RPMI8226 (cell line): Measurements from ENCODE around the gene OLFML2A.

Experiments used
- DNase-seq: peaks from one replicate; pipeline ENCODE4 v3.0.0-alpha.2; 2015

Gene OLFML2A

DNA sequence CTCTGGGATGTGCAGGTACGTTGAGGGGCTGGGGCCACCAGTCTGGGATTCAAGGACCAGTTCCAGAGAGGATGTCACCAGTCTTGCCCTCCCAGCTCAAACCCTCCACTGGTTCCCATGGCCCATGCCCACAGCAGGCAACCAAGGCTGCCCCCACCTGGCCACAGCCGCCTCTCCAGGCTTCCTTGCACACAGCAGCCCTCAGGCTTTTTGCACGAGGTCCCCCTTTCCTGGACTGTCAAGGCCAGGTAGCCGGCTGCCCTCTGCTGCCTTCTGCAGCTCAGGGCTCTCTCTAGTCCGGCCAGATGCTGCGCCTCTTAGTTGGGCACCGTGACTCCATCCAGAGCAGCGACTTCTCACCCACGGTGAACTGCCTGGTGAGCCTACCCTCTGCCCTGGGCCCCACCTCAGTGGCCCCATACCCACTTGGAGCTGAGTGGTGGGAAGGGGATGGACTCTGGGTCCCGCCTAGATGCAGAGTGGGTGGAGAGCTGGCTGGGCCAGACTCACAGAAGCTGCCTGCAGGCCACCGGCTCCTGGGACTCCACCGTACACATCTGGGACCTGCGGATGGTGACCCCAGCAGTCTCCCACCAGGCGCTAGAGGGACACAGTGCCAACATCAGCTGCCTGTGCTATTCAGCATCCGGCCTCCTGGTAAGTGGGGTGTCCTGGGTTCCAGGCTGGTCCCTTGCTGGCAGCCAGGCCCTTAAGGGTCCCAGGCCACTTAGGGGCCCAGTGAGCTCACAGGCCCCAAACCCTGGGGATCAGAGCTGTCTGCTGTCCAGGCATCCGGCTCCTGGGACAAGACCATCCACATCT is 79.2 kb downstream of the OLFML2A start:
- DNase-seq, result peak; percentile 66

DNA sequence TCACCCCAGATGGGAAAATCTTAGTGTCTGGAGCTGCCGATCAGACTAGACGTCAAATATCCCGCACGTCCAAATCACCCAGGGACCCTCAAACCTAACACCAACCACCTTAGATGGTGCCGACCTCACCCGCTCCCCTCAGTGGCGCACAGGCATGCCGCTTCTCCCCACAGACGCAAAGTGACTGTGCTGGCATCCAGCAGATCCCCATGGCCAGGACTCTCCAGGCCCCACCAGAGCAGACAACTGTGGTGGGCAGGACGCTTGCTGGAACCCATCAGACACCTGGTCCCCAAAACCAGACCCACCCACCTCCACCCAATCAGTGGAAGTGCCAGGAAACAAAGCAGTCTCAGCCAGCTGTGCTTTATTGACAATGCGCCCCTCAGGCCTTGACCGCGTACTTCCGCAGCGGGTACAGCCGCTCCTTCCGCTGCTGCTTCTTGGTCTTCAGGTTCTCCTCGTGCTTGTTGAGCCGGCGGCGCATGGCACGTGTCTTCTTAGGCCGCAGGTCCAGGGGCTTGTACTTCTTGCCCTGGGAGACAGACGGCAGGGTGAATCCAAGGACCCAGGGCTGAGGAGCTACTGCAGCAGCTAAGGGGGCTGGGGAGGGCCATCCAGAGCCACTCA is 80.7 kb downstream of the OLFML2A start:
- no peak for DNase-seq

DNA sequence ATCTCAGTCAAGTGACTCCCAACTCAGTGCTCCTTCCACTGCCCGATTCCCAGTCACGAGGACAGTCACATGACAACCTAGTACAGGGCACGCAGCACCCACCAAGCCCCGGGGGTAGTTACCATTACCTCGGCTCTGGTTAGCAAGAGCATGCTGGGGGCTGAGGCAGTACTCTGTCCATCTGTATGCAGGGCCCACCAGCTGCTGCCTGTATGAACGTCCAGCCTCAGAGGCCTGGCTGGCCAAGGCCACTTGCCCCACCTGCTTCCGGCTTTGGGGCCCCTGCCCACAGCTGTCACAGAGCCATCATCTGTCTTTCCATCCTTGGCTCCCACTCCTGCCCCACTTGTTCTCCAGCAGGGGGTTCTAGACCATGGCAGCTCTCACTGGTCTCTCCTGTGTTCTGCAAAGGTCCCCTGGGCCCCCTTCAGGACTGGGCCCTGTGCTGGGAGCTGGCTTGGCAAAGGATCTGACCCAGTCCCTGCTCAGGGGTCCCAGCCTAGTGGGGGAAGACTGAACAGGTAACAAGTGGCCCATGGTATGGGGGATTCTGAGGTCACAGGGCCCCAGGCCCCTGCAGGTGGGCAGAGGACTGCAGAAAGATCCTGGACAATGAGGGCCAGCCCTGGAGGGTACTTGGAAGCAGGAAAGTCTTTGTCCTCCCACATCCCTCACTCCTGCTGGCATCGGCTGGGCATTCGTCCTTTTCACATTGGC is 81.6 kb downstream of the OLFML2A start:
- no peak for DNase-seq

DNA sequence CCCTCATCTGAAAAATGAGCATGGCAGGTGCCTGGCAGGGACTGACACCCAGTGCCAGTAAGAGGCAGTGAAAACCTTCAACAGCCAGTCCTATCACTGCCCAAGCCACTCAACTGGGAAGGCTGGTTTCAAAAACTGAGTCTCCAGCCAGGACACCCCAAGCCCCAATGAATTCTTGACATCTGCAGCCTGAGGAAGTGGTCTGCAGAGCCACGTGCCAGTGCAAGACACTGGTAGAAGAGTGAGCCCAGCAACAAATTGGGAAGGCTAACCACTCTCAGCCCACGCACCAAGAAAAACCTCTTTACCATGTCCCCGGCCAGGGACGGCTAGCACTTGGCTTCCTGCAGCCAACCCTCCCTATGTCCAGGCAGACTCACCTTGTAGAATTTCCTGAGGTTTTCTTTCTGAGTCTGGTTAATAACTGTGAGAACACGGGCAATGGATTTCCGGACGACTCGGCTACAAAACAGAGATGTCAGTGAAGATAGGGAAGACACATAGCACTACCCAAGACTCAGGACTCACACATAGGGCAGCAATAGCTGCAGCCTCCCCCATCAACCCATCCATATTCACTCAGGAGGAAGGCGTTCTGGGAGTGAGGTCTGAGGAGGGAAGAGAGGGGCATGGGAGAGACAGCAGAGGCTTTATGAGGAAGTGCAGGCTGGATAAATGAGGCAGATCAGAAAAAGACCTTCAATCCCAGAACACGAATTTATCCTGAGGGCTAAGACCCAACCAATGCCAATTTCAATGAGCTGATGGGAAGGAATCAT is 83.1 kb downstream of the OLFML2A start:
- DNase-seq, result no peak

DNA sequence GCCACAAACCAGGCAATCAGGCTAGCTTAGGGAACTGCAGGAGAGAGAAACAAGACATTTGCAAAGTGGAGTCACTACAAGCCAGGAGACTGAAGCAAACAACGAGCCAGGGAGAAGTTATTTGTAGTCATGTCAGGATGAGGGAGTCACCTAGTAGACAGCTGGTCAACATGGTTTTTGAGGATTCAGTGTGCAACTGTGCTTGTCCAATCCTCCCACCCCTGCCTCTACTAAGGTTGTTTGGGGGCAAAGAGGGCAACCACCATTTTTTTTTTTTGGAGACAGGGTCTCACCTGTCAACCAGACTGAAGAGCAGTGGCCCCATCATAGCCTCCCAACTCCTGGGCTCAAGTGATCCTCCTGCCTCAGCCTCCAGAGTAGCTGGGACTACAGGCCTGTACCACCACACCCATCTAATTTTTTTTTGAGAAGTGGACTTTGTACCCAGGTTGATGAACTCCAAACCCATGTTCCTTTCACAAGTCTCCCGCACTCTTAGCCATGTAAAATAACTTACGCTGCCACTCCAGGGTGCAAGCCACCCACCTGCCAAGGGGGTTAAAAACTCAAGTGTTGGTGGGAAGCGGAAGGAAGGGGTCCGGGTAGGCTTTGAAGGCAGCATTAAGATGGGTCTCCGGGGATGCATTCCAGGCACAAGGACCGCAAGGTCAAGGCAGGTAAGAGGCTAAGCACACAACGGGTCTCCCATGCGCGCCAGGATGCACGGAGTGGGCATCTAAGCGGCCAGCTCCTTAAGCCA is 83.8 kb downstream of the OLFML2A start:
- DNase-seq, result no peak

DNA sequence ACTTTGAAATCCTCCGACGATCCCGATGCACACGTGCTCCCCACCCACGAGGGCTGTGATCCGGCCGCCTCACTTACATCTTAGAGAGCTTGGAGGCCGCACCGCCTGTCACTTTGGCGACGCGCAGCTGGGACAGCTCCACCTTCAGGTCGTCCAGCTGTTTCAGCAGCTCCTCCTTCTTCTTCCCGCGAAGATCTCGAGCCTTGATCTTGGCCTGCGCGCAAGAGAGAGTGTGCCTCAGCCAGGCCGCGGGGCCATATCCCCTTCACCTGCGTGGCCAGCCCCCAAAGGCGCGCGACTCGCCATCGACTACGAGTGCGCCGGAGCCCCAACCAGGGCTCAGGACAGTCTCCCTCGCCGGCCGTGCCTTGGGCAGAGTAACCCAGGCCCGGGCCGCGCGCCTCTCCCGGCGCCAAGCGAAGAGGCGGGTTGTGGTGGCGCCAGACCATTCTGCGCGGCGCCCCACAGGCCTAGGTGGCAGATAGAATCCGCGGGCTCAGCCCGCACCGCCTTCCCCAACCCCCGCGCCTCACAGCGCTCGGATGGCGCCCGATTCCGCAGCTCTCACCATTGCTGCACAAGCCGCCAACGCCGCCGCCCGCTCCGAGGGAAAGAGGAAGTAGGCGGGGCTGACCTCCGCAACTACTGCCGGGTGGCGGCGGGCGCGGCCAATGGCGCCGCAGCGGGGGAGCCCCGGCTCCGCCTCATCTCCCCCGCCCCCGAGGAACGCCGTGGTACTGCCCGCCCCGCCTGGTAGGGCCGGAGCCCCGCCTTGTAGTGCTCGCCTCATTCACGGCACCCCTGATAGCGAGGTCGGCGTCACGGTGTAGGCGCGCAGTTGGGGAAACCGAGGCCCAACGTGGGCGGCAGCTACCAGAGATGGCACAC is 84.7 kb downstream of the OLFML2A start, which contains the start of the genes ARPC5L and RPL35:
TSS of gene ARPC5L (plus strand) at position 789 of the 888 bp plus-strand sequence. CDS start 7,161 bp downstream, outside the sequence.
TSS of gene RPL35 (minus strand) at position 616 of the 888 bp plus-strand sequence. CDS start at position 571, 45 bp downstream.
- peak; percentile 99 for DNase-seq

DNA sequence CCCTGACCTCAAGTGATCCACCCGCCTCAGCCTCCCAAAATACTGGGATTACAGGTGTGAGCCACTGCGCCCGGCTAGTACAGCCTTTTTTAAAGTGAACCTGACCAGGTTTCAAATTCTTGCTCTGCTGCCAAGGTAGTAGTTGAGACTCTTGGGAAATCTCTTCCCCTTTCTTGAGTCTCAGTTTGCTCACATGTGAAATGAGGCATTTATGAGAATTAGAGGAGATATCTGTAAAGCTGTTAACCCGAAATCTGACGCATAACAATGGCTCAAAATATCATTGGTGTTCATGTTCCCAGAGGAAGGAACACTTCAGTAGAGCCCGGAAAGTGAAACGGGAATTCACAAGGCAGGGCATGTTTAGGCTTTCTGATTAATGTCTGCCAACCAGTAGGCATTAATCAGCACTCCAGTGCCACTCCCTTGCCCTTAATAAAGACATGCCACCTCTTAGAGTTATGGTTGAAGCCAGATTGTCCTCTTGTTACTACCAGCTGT is 86.5 kb downstream of the OLFML2A start:
- DNase-seq, result peak; percentile 66
